ENCODE measurements around the gene CCDC177. TPM values are rescaled to one million over a fixed set of nuclear protein-coding genes. Genes with fewer than 3 reads are reported as not detected.
A peak's percentile ranks its signal among the peaks of the same experiment; 100 is the strongest.

The CCDC177 gene
- total RNA-seq, 1 donor from 2014 or later, result 0.22 TPM

DNA sequence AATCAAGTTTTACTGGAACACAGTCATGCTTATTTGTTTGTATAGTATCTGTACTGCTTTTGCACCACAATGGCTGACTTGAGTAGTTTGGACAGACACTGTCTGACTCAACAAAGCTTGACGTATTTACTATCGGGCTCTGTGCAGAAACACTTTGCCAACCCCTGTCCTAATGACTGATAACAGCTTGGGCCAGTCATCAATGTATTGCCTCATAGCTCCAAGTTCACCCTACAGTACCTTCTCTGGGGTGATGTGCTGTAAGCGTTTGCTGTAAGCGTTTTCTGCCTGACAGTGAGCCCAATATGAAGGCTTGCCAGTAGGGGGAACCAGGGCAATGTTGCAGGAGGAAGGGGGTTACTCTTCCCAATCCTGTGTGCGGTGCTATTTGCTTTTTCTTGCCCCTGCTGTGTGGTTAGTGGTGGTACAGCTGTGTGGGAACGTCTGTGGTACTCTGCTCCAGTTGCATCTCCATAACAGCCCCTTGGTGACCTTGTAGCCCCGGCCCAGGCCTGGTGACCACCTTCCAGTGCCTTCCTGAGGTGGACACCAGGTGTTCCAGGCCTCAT, 5.4 kb upstream of the CCDC177 start:
- H3K27ac Mint-ChIP-seq, result no peak overlapping the region
- no peak overlapping the region for H3K4me3 Mint-ChIP-seq (ENCODE audit: low read depth)
- peaks cover 2% of the 10 kb centered on the region for H3K4me1 Mint-ChIP-seq (ENCODE audit: low read depth)
- H3K27me3 Mint-ChIP-seq, result peaks cover 15% of the 10 kb centered on the region
- H3K9me3 Mint-ChIP-seq (ENCODE audit: low read depth), result no peaks in the 10 kb centered on the region
- peak; percentile 24 for DNase-seq (ENCODE audit: low spot score, unreplicated experiment)
- no peaks in the 10 kb centered on the region for H3K36me3 Mint-ChIP-seq (ENCODE audit: insufficient read depth)
- TF ChIP-seq, protein P1, sequence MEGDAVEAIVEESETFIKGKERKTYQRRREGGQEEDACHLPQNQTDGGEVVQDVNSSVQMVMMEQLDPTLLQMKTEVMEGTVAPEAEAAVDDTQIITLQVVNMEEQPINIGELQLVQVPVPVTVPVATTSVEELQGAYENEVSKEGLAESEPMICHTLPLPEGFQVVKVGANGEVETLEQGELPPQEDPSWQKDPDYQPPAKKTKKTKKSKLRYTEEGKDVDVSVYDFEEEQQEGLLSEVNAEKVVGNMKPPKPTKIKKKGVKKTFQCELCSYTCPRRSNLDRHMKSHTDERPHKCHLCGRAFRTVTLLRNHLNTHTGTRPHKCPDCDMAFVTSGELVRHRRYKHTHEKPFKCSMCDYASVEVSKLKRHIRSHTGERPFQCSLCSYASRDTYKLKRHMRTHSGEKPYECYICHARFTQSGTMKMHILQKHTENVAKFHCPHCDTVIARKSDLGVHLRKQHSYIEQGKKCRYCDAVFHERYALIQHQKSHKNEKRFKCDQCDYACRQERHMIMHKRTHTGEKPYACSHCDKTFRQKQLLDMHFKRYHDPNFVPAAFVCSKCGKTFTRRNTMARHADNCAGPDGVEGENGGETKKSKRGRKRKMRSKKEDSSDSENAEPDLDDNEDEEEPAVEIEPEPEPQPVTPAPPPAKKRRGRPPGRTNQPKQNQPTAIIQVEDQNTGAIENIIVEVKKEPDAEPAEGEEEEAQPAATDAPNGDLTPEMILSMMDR (IDR thresholded peaks at IDR 0.05; ENCODE audit: unreplicated experiment), result peak; percentile 58

DNA sequence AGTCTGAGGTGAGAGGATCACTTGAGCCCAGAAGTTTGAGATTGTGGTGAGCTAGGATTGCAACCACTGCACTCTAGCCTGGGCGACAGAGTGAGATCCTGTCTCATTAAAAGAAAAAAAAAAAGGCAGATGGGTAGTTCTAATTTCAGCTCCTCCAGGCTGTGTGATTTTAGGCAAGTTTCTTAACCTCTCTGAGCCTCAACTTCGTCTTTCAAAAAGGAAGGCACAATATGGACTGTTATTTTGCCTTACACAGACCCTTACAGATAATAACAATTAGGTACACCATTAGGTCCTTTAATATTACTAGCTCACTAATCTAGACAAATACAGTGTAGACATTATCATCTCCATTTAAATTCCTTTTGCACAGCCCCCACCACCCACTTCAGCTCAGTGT, 4.8 kb upstream of the CCDC177 start:
- H3K4me1 Mint-ChIP-seq (ENCODE audit: low read depth), result peaks cover 4% of the 10 kb centered on the region
- no peaks in the 10 kb centered on the region for H3K9me3 Mint-ChIP-seq (ENCODE audit: low read depth)
- TF ChIP-seq, protein P1 (IDR thresholded peaks at IDR 0.05; ENCODE audit: unreplicated experiment), result no peak
- peaks cover 20% of the 10 kb centered on the region for H3K27me3 Mint-ChIP-seq
- no peak overlapping the region for H3K27ac Mint-ChIP-seq
- no peak for DNase-seq (ENCODE audit: low spot score, unreplicated experiment)
- no peak overlapping the region for H3K4me3 Mint-ChIP-seq (ENCODE audit: low read depth)
- peaks cover 2% of the 10 kb centered on the region for H3K36me3 Mint-ChIP-seq (ENCODE audit: insufficient read depth)

DNA sequence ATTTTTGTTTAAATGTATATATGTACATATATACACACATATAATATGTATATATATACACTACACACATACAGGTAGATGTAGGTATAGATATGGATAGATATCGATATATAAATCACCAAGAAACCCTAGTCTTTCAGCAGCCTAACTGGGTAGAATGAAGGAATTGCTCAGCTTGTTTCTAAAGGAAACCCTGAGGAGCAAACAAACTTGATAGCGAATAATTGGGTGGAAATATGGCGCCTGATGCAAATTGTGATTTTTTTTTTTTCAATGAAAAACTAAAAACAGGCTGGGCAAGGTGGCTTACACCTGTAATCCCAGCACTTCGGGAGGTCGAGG, 254 bp upstream of the CCDC177 start:
- TF ChIP-seq, protein P1 (IDR thresholded peaks at IDR 0.05; ENCODE audit: unreplicated experiment), result no peak
- Mint-ChIP-seq H3K4me1 (ENCODE audit: low read depth) (peaks cover 4% of the 10 kb centered on the region), H3K36me3 (ENCODE audit: insufficient read depth) (peaks cover 2% of the 10 kb centered on the region), H3K9me3 (ENCODE audit: low read depth) (no peaks in the 10 kb centered on the region), H3K4me3 (ENCODE audit: low read depth) (peak overlapping the region; percentile 78), H3K27ac (peak overlapping the region; percentile 63), H3K27me3 (peaks cover 40% of the 10 kb centered on the region)
- DNase-seq (ENCODE audit: low spot score, unreplicated experiment), result no peak

DNA sequence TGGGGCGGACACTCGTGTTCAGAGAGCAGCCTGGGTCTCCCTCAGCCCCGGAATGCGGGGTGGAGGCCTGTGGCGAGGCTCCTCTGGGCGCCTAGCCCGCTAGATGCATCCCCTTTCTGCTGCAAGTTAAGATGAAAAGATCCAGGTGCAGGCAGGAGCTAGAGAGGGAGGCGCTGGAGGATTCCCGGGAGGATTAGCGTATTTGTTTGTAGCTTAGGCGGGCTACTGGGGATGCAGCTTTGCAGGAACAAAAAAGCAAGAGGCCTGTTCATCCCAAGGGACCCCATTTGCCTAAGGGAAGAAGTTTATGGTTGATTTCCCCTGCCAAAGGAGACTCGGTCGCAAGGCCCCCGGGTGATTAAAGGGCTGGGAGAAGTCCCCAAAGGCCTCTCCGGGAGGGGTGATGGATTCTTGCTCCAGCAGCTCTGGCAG, 824 bp downstream of the CCDC177 start:
- H3K27ac Mint-ChIP-seq, result no peak overlapping the region
- H3K27me3 Mint-ChIP-seq, result peaks cover 49% of the 10 kb centered on the region
- peaks cover 2% of the 10 kb centered on the region for H3K36me3 Mint-ChIP-seq (ENCODE audit: insufficient read depth)
- H3K9me3 Mint-ChIP-seq (ENCODE audit: low read depth), result no peaks in the 10 kb centered on the region
- DNase-seq (ENCODE audit: low spot score, unreplicated experiment), result no peak
- peaks cover 2% of the 10 kb centered on the region for H3K4me1 Mint-ChIP-seq (ENCODE audit: low read depth)
- H3K4me3 Mint-ChIP-seq (ENCODE audit: low read depth), result peak overlapping the region; percentile 29
- TF ChIP-seq, protein P1 (IDR thresholded peaks at IDR 0.05; ENCODE audit: unreplicated experiment), result no peak

DNA sequence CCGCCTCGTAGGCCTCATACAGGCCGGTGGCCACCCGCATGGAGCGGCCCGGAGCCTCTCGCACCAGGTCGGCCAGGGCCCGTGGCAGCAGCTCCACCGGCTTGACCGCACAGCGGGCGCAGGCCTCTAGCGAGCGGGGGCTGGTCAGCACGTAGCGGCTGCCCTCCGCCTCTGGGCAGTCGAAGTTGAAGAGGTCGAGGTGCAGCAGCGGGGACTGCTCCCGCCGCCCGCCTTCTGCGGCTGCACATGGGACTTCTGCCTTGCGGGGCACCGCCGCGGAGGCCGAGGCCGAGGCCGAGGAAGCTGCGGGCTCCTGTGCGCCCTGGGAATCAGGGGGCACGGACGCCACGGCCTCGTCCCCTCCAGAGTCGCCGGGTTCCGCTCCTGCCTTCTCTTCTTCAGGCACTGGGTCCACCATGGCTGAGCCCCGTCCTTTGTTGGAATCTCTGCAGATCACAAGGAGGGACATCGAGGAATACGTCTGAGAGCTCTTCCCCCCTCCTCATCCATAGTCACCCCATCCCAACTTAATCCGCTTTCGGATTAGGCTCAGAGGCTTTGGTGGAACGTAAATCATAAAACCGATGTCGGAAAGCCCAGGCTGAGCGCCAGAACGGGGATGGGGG, 1.4 kb downstream of the CCDC177 start:
- peaks cover 2% of the 10 kb centered on the region for H3K36me3 Mint-ChIP-seq (ENCODE audit: insufficient read depth)
- peak overlapping the region; percentile 29 for H3K4me3 Mint-ChIP-seq (ENCODE audit: low read depth)
- H3K27ac Mint-ChIP-seq, result no peak overlapping the region
- DNase-seq (ENCODE audit: low spot score, unreplicated experiment), result no peak
- TF ChIP-seq, protein P1 (IDR thresholded peaks at IDR 0.05; ENCODE audit: unreplicated experiment), result no peak
- peaks cover 2% of the 10 kb centered on the region for H3K4me1 Mint-ChIP-seq (ENCODE audit: low read depth)
- no peaks in the 10 kb centered on the region for H3K9me3 Mint-ChIP-seq (ENCODE audit: low read depth)
- peaks cover 47% of the 10 kb centered on the region for H3K27me3 Mint-ChIP-seq

Data from progenitor cell of endocrine pancreas (in vitro differentiated cells).